ENCODE results near the gene LRRC66.

GRCh38 chr4:52045028-52045427, 24.9 kb upstream of the LRRC66 start:
- TF ChIP-seq POLR2A (IDR thresholded peaks at IDR 0.05) = no peak
- no peak for TF ChIP-seq CTCF (IDR thresholded peaks at IDR 0.05)
- TF ChIP-seq EP300 (IDR thresholded peaks at IDR 0.05) = no peak
- TF ChIP-seq POLR2AphosphoS5 (IDR thresholded peaks at IDR 0.05) = no peak

Data from stomach (tissue), 4 donors.